Measurements from ENCODE around the gene ATP6V1B1. TPM values are rescaled to one million over a fixed set of nuclear protein-coding genes. Genes with fewer than 3 reads are reported as not detected.

ATP6V1B1 gene
- total and polyA plus RNA-seq, 2 of the 13 experiments (the other 11 are each of a cell fraction or from before 2014, with no cell fraction given) = 0.58 to 1.6 TPM

DNA sequence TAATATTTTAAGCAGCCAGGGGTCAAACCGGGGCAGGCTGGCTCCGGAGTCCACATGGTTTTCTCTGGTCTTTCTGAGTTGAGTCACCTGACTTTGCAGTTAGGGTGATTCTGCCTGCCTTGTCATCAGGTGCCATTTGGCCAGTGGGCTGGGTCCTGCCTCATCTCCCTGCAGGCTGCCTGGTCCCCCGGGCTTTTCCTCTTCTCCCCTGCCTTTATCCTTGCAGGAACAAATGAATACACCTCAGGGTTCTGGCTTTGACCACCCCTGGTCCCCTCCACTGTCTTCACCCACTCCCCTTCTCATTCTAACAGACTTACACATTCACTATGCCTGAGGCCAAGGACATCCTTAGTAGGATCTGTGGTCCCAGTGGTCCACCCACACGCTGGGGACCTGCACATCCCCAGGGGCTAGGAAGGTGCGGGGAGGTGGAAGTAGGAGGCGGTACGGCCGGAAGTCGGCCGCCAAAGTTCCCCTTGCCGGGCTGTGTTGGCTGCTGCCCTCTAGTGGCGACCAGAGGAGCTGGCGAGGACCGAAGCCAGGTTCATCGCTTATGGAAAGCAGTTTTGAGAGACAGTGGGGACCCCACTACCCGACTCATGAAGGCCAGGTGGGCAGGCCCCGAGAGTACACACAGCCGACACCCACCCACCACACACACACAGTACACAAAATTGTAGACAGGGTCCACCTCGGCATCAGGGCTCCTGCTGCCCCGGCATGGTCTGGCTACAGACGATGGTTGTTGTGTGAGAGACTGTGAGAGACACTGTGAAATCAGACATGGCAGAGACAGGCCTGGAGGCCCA, 65.3 kb downstream of the ATP6V1B1 start (continued):
- TF ChIP-seq, protein P1, sequence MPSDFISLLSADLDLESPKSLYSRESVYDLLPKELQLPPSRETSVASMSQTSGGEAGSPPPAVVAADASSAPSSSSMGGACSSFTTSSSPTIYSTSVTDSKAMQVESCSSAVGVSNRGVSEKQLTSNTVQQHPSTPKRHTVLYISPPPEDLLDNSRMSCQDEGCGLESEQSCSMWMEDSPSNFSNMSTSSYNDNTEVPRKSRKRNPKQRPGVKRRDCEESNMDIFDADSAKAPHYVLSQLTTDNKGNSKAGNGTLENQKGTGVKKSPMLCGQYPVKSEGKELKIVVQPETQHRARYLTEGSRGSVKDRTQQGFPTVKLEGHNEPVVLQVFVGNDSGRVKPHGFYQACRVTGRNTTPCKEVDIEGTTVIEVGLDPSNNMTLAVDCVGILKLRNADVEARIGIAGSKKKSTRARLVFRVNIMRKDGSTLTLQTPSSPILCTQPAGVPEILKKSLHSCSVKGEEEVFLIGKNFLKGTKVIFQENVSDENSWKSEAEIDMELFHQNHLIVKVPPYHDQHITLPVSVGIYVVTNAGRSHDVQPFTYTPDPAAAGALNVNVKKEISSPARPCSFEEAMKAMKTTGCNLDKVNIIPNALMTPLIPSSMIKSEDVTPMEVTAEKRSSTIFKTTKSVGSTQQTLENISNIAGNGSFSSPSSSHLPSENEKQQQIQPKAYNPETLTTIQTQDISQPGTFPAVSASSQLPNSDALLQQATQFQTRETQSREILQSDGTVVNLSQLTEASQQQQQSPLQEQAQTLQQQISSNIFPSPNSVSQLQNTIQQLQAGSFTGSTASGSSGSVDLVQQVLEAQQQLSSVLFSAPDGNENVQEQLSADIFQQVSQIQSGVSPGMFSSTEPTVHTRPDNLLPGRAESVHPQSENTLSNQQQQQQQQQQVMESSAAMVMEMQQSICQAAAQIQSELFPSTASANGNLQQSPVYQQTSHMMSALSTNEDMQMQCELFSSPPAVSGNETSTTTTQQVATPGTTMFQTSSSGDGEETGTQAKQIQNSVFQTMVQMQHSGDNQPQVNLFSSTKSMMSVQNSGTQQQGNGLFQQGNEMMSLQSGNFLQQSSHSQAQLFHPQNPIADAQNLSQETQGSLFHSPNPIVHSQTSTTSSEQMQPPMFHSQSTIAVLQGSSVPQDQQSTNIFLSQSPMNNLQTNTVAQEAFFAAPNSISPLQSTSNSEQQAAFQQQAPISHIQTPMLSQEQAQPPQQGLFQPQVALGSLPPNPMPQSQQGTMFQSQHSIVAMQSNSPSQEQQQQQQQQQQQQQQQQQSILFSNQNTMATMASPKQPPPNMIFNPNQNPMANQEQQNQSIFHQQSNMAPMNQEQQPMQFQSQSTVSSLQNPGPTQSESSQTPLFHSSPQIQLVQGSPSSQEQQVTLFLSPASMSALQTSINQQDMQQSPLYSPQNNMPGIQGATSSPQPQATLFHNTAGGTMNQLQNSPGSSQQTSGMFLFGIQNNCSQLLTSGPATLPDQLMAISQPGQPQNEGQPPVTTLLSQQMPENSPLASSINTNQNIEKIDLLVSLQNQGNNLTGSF (CRISPR knock-in tag; IDR thresholded peaks at IDR 0.05) = no peak
- TF ChIP-seq SMC3 (IDR thresholded peaks at IDR 0.05; ENCODE audit: low read length) (peak; percentile 14; the same call in 1 of the 2 replicates), ZNF792 (CRISPR knock-in tag; IDR thresholded peaks at IDR 0.05) (no peak; the same call in 1 of the 2 replicates), AHDC1 (CRISPR knock-in tag; IDR thresholded peaks at IDR 0.05; ENCODE audit: borderline replicate concordance) (no peak), FOXO1 (CRISPR knock-in tag; IDR thresholded peaks at IDR 0.05) (peak; percentile 65; the same call in 1 of the 2 replicates), TMF1 (CRISPR knock-in tag; IDR thresholded peaks at IDR 0.05; ENCODE audit: low read depth) (no peak), KDM6A (CRISPR knock-in tag; IDR thresholded peaks at IDR 0.05; ENCODE audit: low read depth) (no peak), ARHGAP35 (CRISPR knock-in tag; IDR thresholded peaks at IDR 0.05; ENCODE audit: borderline replicate concordance) (peak; percentile 83; the same call in 1 of the 2 replicates), WIZ (CRISPR knock-in tag; IDR thresholded peaks at IDR 0.05) (peak; percentile 72; the same call in 1 of the 2 replicates), ARNT (IDR thresholded peaks at IDR 0.05) (no peak)

Data from HepG2 (cell line).